ENCODE results near the gene SMIM35.
A peak's percentile ranks its signal among the peaks of the same experiment; 100 is the strongest.

SMIM35 gene

DNA sequence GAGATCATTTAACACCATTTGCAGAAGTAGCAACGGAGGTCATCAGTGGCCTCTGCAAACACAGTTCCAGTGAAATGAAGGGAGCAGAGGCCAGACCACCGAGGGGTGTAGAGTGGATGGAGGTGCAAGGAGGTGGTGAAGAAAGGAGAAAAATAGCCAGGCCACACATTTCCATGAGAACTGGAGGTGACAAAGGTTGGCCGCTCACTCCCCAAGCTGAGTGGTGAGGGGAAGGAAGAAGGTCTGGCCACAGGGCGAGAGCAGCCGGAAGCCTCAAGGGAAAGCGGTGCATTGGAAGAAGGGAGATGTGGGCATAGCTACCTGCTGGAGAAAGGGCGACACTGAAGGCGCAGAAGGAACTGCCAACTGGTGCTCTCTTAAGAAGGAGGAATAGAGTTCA is 30.0 kb downstream of the SMIM35 start:
- DNase-seq, result no peak

DNA sequence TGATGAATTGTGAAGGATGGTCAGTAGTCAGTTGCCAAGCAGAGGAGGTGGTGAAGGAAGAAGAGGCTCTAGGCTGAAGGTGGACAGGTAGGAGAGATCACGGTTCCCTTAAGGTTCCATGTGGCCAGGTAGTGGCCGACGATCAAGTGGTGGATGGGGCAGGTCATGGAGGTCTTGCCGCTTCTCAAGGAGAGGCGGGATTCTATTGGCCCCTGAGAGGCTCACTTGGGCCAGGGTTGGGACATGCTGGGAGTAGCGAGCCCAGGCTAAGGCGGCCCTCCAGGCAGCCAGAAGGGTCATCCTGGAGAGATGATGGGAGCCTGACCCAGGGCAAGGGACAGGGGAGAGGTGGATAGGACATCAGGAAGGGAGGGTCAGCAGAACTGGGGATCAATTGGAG is 30.8 kb downstream of the SMIM35 start:
- no peak for DNase-seq

DNA sequence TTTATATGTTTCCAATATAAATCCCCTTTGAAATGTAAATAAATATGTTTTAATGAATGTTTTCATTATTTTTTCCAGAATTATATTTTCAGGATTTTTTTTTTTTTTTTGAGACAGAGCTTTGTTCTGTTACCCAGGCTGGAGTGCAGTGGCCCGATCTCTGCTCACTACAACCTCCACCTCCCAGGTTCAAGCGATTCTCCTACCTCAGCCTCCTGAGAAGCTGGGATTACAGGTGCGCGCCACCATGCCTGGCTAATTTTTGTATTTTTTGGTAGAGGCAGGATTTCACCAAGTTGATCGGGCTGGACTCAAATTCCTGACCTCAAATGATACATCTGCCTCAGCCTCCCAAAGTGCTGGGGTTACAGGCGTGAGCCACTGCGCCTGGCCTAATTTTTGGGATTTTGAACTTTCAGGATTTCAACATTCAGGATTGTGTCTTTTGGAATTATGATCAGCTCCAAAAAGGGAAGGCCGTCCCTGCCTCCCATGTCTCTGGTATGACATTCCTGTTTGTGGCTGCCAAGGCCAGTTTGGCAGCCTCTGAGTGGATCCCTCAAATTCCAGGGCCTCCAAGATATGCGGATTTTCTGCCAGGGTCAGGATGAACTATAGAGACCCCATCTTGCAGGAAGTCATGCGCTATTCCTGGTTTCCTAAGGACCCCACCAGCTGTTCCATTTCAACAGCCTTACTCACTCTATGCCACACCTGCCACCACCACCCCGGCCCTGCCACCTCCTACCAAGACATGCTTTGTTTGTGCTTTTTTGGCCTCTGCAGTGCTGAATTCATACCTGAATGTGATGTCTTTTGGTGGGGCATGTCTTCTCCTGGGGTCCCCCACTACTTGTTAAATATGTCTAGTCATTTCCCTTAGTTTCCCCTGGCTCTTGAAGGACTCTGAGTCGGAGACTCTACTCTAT is 31.8 kb downstream of the SMIM35 start:
- no peak for DNase-seq

GRCh38 chr11:118052581-118053206 is 34.1 kb downstream of the SMIM35 start:
- DNase-seq, result no peak

GRCh38 chr11:118051611-118052461 is 34.9 kb downstream of the SMIM35 start:
- DNase-seq, result peak; percentile 17 to 37

GRCh38 chr11:118051136-118051610 is 35.6 kb downstream of the SMIM35 start:
- DNase-seq, result no peak

DNA sequence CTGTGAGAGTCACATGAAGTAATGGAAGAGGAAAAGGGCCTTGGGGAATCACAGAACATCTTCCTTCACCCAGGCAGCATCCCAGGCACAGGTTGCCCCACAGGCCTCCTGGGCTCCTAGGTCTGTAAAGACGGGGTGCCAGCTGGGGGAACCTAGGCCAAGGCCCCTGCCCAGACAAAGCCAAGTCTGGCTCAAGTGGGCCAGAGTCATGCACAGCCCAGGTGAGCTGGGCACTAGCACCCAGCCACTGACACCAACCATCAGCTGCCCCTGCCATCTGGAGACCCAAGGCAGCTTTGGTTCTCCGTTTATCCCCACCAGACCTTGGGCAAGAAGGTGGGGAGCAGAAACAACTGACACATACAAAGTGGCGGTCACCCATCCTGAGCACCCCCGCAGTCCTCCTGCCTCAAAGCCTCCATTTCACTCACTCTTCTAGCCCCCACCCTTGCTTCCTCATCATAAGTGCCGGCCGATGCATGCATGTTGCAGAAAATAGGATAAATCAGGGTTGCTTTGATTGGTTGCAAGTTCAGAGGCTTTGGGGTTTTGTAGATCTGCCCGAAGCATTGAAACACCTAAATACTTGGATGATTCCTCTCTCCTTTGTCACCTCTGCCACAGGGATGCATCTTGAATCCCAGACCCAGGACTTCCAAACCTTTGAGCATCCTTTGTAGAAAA is 36.4 kb downstream of the SMIM35 start:
- DNase-seq, result no peak

GRCh38 chr11:118049771-118050170 is 37.0 kb downstream of the SMIM35 start:
- DNase-seq, result no peak

DNA sequence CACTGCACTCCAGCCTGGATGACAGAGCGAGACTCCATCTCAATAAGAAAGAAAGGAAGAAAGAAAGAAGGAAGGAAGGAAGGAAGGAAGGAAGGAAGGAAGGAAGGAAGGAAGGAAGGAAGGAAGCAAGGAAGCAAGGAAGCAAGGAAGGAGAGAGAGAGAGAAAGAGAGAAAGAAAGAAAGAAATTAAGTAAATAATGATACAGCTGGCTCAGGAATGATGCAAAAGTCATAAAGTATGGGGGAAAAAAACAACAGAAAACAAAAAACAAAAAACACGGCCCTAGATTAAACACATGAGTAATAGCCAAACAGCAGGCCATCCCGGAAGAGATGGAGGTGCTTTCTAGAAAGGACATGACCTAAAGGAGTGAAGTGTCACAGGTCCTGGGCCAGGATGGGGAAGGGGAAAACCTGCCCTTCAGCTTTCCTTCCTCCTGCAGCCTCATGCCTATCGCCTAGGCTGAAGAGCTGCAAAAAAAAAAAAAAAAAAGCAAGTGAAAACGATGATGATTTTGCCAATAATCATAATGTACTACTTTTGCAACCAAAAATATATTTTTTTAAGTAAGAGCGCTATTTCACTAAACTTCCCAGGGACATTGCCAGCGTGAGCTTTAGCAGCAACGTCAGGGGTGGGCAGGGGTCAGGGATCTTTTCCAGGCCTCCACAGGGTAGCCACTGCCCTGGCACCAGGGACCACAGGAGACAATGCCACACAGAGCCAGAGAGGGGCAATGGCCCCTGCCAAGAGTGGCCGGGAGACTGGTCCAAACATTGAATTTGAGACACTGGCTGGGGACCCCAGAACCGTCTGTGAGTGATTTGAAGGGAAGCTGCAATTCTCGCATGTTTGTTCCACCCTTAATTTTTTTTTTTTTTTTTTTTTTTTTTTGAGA is 38.0 kb downstream of the SMIM35 start:
- DNase-seq, result no peak

- DNase-seq, result no peak
Measured at GRCh38 chr11:118047749-118048148, 39.0 kb downstream of the SMIM35 start.

GRCh38 chr11:118046964-118047700 is 39.6 kb downstream of the SMIM35 start:
- no peak for DNase-seq

GRCh38 chr11:118046051-118046963 is 40.5 kb downstream of the SMIM35 start:
- DNase-seq, result peak in 1 of 2 donors; percentile 25

- no peak for DNase-seq
Measured at GRCh38 chr11:118045191-118045590, 41.6 kb downstream of the SMIM35 start.

DNA sequence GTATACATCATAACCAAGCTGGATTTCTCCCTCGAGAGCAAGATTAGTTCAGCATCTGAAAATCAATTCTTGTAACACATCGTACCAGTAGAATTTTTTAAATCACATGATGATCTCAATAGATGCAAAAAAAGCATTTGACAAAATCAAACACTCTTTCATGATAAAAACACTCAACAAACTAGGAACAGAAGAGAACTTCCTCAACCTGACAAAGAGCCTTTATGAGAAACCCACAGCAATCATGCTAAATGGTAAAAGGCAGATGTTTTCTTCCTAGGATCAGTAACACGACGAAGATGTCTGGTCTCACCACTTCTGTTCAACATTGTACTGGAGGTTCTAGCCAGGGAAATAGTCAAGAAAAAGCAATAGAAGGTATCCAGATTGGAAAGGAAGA is 44.0 kb downstream of the SMIM35 start:
- DNase-seq, result no peak

DNA sequence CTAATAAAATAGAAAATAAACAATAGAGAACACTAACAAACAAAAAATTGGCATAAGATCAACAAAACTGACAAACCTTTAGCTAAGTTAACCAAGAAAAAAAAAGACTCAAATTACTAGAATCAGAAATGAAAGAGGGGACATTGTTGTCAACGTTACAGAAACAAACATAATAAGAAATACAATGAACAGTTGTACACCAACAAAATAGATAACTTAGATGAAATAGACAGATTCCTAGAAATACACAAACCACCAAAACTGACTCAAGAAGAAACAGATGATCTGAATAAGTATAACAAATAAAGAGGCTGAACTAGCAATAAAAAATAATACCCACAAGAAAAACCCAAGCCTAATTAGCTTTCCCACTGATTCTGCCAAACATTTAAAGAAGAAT is 44.6 kb downstream of the SMIM35 start:
- no peak for DNase-seq

DNA sequence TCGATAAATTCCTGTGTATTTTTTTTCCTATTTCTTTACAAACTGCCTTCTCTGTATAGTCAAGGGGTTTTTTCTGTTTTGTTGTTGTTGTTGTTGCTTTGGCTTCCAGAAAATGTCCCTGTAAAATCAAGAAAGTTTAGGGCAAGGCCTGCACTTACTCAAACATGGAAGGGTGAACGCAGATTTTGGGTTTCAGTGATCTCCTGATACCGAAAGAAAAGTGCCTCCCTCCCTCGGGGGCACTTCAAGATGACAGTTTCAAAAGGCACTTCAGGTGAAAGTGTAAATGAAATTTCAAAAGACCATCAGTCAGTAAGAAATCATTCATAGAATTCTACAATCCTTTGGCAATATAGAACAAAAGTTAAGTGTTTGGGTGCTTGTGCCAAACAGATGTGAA is 53.3 kb downstream of the SMIM35 start:
- DNase-seq, result no peak

DNA sequence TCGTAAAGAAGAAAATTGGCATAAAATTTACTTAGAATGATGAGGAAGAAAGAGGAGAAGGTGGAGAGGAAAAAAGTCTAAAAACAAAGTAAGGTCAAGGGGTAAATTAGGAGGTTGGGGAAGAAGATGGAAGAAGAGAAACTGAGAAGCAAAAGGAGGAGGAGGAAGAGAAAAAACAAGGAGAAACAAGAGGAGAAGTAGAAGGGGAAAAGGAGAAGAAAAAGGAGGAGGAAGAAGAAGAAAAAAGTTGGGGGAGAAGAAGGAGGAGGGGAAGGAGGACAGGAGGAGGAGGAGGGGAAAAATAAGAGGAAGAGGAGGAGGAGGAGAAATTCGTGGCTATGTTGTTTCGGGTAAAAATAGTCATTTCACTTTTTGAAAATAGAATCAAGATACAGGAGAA is 58.1 kb downstream of the SMIM35 start:
- DNase-seq, result no peak

GRCh38 chr11:118027694-118028093 is 59.1 kb downstream of the SMIM35 start:
- DNase-seq, result no peak

GRCh38 chr11:118021146-118021545 is 65.6 kb downstream of the SMIM35 start:
- no peak for DNase-seq

- DNase-seq, result peak in 1 of 2 donors; percentile 70
Measured at GRCh38 chr11:118018401-118018800, 68.4 kb downstream of the SMIM35 start.
